Measurements from ENCODE around the gene GPATCH2.

DNA sequence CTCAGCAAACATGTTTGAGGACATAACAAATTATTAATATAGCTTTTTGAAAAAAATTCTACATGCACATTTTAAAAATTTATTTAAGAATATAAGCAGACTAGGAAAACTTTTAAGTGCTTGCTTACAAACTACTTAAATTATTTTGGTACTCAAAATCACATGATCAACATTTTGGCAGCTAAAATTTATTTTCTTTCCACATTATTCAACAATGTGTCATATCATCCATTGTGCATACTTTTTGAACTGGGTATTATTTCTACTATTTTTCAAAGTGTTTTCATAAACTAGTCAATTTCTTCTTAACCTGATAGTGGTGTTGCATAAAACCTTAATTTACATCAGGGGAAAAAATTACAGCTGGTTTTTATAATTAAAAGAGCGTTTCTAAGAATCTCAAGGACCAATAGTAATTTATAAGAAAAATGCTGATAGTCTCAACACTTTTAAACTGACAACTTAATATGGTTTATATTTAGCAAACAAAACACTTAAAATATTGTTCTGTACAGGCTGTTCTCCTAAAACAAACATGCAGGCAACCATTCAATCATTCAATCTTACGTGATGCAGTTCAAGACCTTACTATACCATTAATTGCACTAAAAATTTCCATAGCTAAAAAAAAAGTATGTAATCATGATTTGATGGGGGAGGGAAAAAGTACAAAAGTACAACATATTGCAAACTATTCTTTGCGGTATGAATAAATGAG is 105.0 kb downstream of the GPATCH2 start:
- TF ChIP-seq, protein P1, sequence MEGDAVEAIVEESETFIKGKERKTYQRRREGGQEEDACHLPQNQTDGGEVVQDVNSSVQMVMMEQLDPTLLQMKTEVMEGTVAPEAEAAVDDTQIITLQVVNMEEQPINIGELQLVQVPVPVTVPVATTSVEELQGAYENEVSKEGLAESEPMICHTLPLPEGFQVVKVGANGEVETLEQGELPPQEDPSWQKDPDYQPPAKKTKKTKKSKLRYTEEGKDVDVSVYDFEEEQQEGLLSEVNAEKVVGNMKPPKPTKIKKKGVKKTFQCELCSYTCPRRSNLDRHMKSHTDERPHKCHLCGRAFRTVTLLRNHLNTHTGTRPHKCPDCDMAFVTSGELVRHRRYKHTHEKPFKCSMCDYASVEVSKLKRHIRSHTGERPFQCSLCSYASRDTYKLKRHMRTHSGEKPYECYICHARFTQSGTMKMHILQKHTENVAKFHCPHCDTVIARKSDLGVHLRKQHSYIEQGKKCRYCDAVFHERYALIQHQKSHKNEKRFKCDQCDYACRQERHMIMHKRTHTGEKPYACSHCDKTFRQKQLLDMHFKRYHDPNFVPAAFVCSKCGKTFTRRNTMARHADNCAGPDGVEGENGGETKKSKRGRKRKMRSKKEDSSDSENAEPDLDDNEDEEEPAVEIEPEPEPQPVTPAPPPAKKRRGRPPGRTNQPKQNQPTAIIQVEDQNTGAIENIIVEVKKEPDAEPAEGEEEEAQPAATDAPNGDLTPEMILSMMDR (conservative IDR thresholded peaks at IDR 0.05 in 1 of 2, IDR thresholded peaks at IDR 0.05 in 1 of 2; ENCODE audit: low read depth in 1 of 2, low read length in 2 of 2): no peak
- no peak for TF ChIP-seq EZH2 (IDR thresholded peaks at IDR 0.05; ENCODE audit: low read length, missing control alignments)

Data from fibroblast of lung (primary cell).